Activated CD4-positive, alpha-beta T cell treated with anti-CD3 and anti-CD28 coated beads for 36 hours (primary cell): ENCODE data around the gene MAML1. TPM values are rescaled to one million over a fixed set of nuclear protein-coding genes. Genes with fewer than 3 reads are reported as not detected.

Experiments used
- ATAC-seq: fragments of 200-7000 bp; cut with Tn5 transposase; one replicate; pipeline ENCODE4 v1.10.0; 2021; ENCODE audit warnings: mild to moderate bottlenecking, moderate library complexity
- CTCF ChIA-PET: fragments of 350-600 bp; sonication (Branson Sonifier 250); formaldehyde crosslinking; loops from one replicate; lab custom pipeline; 2021; ENCODE audit warnings: antibody characterized with exemption; lab: Charles Lee
- POLR2A ChIA-PET: fragments of 350-600 bp; sonication (Branson Sonifier 250); formaldehyde crosslinking; loops from one replicate; lab custom pipeline; 2021; ENCODE audit warnings: antibody characterized with exemption, inconsistent platforms; lab: Charles Lee
- DNase-seq: peaks from one replicate; pipeline ENCODE4 v3.0.0-alpha.2; 2020
- H3K27ac Mint-ChIP-seq: one replicate; pipeline ENCODE4 v1.8.0; 2021; ENCODE audit warnings: mixed read lengths
- H3K27me3 Mint-ChIP-seq: one replicate; pipeline ENCODE4 v1.8.0; 2021; ENCODE audit warnings: mixed read lengths
- H3K36me3 Mint-ChIP-seq: one replicate; pipeline ENCODE4 v1.8.0; 2021; ENCODE audit warnings: low read depth, mixed read lengths
- H3K4me1 Mint-ChIP-seq: one replicate; pipeline ENCODE4 v1.8.0; 2021; ENCODE audit warnings: mixed read lengths
- H3K4me3 Mint-ChIP-seq: one replicate; pipeline ENCODE4 v1.8.0; 2021; ENCODE audit warnings: mild to moderate bottlenecking, moderate library complexity, mixed read lengths
- H3K9me3 Mint-ChIP-seq: one replicate; pipeline ENCODE4 v1.8.0; 2021; ENCODE audit warnings: low read depth, mixed read lengths
- intact Hi-C, 2 experiments: fragments of 100-400 bp; cut with DNase I in 1 of 2; cut with micrococcal nuclease in 1 of 2; formaldehyde crosslinking; loops; one replicate each; pipeline versions ENCODE4 v1.14.2 to v1.15.1; 2022 to 2024; cut with DNase I, micrococcal nuclease
- total RNA-seq, 2 experiments: library from RNA; stranded (reverse); gene quantifications; one replicate each; pipeline ENCODE4 v1.2.3, GENCODE V29; 2021

Gene MAML1
- total RNA-seq, 2 experiments from 2014 or later: 25.4 to 32.6 TPM

GRCh38 chr5:179758955-179759354, 26.3 kb downstream of the MAML1 start:
- H3K27me3 Mint-ChIP-seq: no peaks in the 10 kb centered on the region
- POLR2A ChIA-PET: interaction anchor here (0.6 to 1.1 kb wide), 2 partner anchors 13 to 16 kb away, joined by 4 to 11 read pairs; no protein-coding TSS in a partner anchor
- CTCF ChIA-PET: no interaction called here
- peak; percentile 32 for ATAC-seq
- no peaks in the 10 kb centered on the region for H3K9me3 Mint-ChIP-seq
- no peak overlapping the region for H3K4me3 Mint-ChIP-seq
- H3K4me1 Mint-ChIP-seq: peaks cover 73% of the 10 kb centered on the region
- H3K27ac Mint-ChIP-seq: peak overlapping the region; percentile 91
- peak; percentile 26 for DNase-seq
- peaks cover 7% of the 10 kb centered on the region for H3K36me3 Mint-ChIP-seq
- intact Hi-C loops: no loop called here

GRCh38 chr5:179759581-179760551, 27.2 kb downstream of the MAML1 start:
- H3K27me3 Mint-ChIP-seq: no peaks in the 10 kb centered on the region
- peaks cover 9% of the 10 kb centered on the region for H3K36me3 Mint-ChIP-seq
- ChIA-PET POLR2A (interaction anchor here (0.6 to 0.7 kb wide), 2 partner anchors 17 to 28 kb away, joined by 4 to 11 read pairs; no protein-coding TSS in a partner anchor), CTCF (interaction anchor here (0.6 to 1.1 kb wide), 2 partner anchors 21 to 28 kb away, joined by 3 to 4 read pairs; no protein-coding TSS in a partner anchor)
- ATAC-seq (peak; percentile 80), DNase-seq (peak; percentile 50)
- H3K9me3 Mint-ChIP-seq: no peaks in the 10 kb centered on the region
- intact Hi-C loops: no loop called here
- H3K4me1 Mint-ChIP-seq: peaks cover 66% of the 10 kb centered on the region
- peak overlapping the region; percentile 91 for H3K27ac Mint-ChIP-seq
- peak overlapping the region; percentile 32 for H3K4me3 Mint-ChIP-seq

- Mint-ChIP-seq H3K4me1 (peaks cover 74% of the 10 kb centered on the region), H3K9me3 (no peaks in the 10 kb centered on the region), H3K27me3 (no peaks in the 10 kb centered on the region), H3K4me3 (no peak overlapping the region), H3K27ac (peak overlapping the region; percentile 47), H3K36me3 (peaks cover 23% of the 10 kb centered on the region)
- intact Hi-C loops: loop anchor here in 1 of 2 experiments (2.0 kb wide), 1 partner anchor 35 kb away; no protein-coding TSS in a partner anchor
- DNase-seq (peak; percentile 51), ATAC-seq (peak; percentile 27)
- CTCF ChIA-PET: interaction anchor here (0.6 to 2.6 kb wide), 24 partner anchors 10 to 150 kb away, joined by 3 to 14 read pairs (median 6); partner anchors contain the start of gene MAML1
- POLR2A ChIA-PET: interaction anchor here (0.6 to 1.1 kb wide), 2 partner anchors 24 to 138 kb away, joined by 3 read pairs; partner anchors contain the start of gene HNRNPH1
These were observed 29.6 kb downstream of the MAML1 start for GRCh38 chr5:179762079-179762780.

GRCh38 chr5:179762781-179763176, 30.2 kb downstream of the MAML1 start:
- H3K27me3 Mint-ChIP-seq: no peaks in the 10 kb centered on the region
- peaks cover 27% of the 10 kb centered on the region for H3K36me3 Mint-ChIP-seq
- H3K4me3 Mint-ChIP-seq: no peak overlapping the region
- H3K27ac Mint-ChIP-seq: no peak overlapping the region
- intact Hi-C loops: loop anchor here (1.0 to 2.0 kb wide), 4 partner anchors 34 to 328 kb away; no protein-coding TSS in a partner anchor
- ATAC-seq (no peak), DNase-seq (no peak)
- POLR2A ChIA-PET: interaction anchor here (0.6 to 1.1 kb wide), 3 partner anchors 139 to 530 kb away, joined by 3 to 9 read pairs (median 5); partner anchors contain the start of gene HNRNPH1
- CTCF ChIA-PET: interaction anchor here (0.6 to 2.6 kb wide), 26 partner anchors 8 to 528 kb away, joined by 3 to 14 read pairs (median 6); partner anchors contain the start of gene MAML1
- H3K9me3 Mint-ChIP-seq: no peaks in the 10 kb centered on the region
- peaks cover 76% of the 10 kb centered on the region for H3K4me1 Mint-ChIP-seq

- Mint-ChIP-seq H3K4me3 (no peak overlapping the region), H3K27me3 (no peaks in the 10 kb centered on the region), H3K4me1 (peaks cover 79% of the 10 kb centered on the region), H3K36me3 (peaks cover 31% of the 10 kb centered on the region), H3K27ac (no peak overlapping the region), H3K9me3 (no peaks in the 10 kb centered on the region)
- DNase-seq (peak; percentile 70), ATAC-seq (peak; percentile 30)
- ChIA-PET POLR2A (interaction anchor here (0.6 to 0.7 kb wide), 2 partner anchors 150 to 530 kb away, joined by 5 to 9 read pairs; no protein-coding TSS in a partner anchor), CTCF (interaction anchor here (0.6 to 2.6 kb wide), 31 partner anchors 8 to 527 kb away, joined by 3 to 14 read pairs (median 4); partner anchors contain the start of gene MAML1)
- intact Hi-C loops: loop anchor here (1.0 to 2.0 kb wide), 4 partner anchors 33 to 327 kb away; no protein-coding TSS in a partner anchor
These were observed 30.8 kb downstream of the MAML1 start for GRCh38 chr5:179763215-179763945.

- intact Hi-C loops: no loop called here
- CTCF ChIA-PET: interaction anchor here (0.6 to 2.6 kb wide), 13 partner anchors 9 to 327 kb away, joined by 3 to 14 read pairs (median 4); partner anchors contain the start of gene MAML1
- H3K27ac Mint-ChIP-seq: no peak overlapping the region
- peaks cover 81% of the 10 kb centered on the region for H3K4me1 Mint-ChIP-seq
- H3K27me3 Mint-ChIP-seq: no peaks in the 10 kb centered on the region
- DNase-seq (no peak), ATAC-seq (no peak)
- POLR2A ChIA-PET: no interaction called here
- no peak overlapping the region for H3K4me3 Mint-ChIP-seq
- peaks cover 31% of the 10 kb centered on the region for H3K36me3 Mint-ChIP-seq
- no peaks in the 10 kb centered on the region for H3K9me3 Mint-ChIP-seq
These were observed 31.4 kb downstream of the MAML1 start for GRCh38 chr5:179764056-179764455.

GRCh38 chr5:179765400-179765799, 32.8 kb downstream of the MAML1 start:
- ATAC-seq (peak; percentile 23), DNase-seq (no peak)
- Mint-ChIP-seq H3K27me3 (no peaks in the 10 kb centered on the region), H3K4me3 (no peak overlapping the region), H3K9me3 (no peaks in the 10 kb centered on the region), H3K27ac (peak overlapping the region; percentile 64), H3K4me1 (peaks cover 68% of the 10 kb centered on the region), H3K36me3 (peaks cover 38% of the 10 kb centered on the region)
- CTCF ChIA-PET: interaction anchor here (0.8 kb wide), 1 partner anchor 322 kb away, joined by 3 read pairs; no protein-coding TSS in a partner anchor
- intact Hi-C loops: no loop called here
- POLR2A ChIA-PET: interaction anchor here (0.6 kb wide), 1 partner anchor 57 kb away, joined by 3 read pairs; no protein-coding TSS in a partner anchor

GRCh38 chr5:179766021-179766725, 33.6 kb downstream of the MAML1 start:
- Mint-ChIP-seq H3K36me3 (peaks cover 44% of the 10 kb centered on the region), H3K9me3 (no peaks in the 10 kb centered on the region)
- CTCF ChIA-PET: interaction anchor here (0.7 to 0.8 kb wide), 3 partner anchors 12 to 321 kb away, joined by 3 read pairs; no protein-coding TSS in a partner anchor

GRCh38 chr5:179766726-179767455, 34.3 kb downstream of the MAML1 start:
- CTCF ChIA-PET: interaction anchor here (0.6 to 1.8 kb wide), 6 partner anchors 10 to 140 kb away, joined by 3 to 6 read pairs (median 4); no protein-coding TSS in a partner anchor
- no peaks in the 10 kb centered on the region for H3K9me3 Mint-ChIP-seq
- intact Hi-C loops: no loop called here
- POLR2A ChIA-PET: interaction anchor here (1.3 kb wide), 1 partner anchor 34 kb away, joined by 3 read pairs; the partner anchor contains the start of gene MAML1
- no peak overlapping the region for H3K27ac Mint-ChIP-seq
- no peaks in the 10 kb centered on the region for H3K27me3 Mint-ChIP-seq
- peaks cover 46% of the 10 kb centered on the region for H3K36me3 Mint-ChIP-seq
- no peak overlapping the region for H3K4me3 Mint-ChIP-seq
- DNase-seq (no peak), ATAC-seq (no peak)
- H3K4me1 Mint-ChIP-seq: peaks cover 57% of the 10 kb centered on the region

More at GRCh38 chr5:179766021-179766725, 33.6 kb downstream of the MAML1 start:
- ATAC-seq (no peak), DNase-seq (no peak)
- Mint-ChIP-seq H3K27ac (no peak overlapping the region), H3K4me3 (no peak overlapping the region), H3K4me1 (peaks cover 62% of the 10 kb centered on the region), H3K27me3 (no peaks in the 10 kb centered on the region)
- POLR2A ChIA-PET: interaction anchor here (0.6 kb wide), 1 partner anchor 56 kb away, joined by 3 read pairs; no protein-coding TSS in a partner anchor
- intact Hi-C loops: no loop called here
